ENCODE results near the gene TFF2.

GRCh38 chr21:42343556-42343955 is 7.2 kb downstream of the TFF2 start:
- TF ChIP-seq CTCF (IDR thresholded peaks at IDR 0.05) (no peak), POLR2A (IDR thresholded peaks at IDR 0.05) (no peak)

Measured in vagina (tissue), 2 donors.